T1000 (cell line): Measurements from ENCODE around the gene CLDN9.

Source experiments
- DNase-seq: peaks from one replicate; lab custom pipeline; 2025; ENCODE audit warnings: mixed read lengths; lab: John Stamatoyannopoulos, UW

Gene CLDN9

DNA sequence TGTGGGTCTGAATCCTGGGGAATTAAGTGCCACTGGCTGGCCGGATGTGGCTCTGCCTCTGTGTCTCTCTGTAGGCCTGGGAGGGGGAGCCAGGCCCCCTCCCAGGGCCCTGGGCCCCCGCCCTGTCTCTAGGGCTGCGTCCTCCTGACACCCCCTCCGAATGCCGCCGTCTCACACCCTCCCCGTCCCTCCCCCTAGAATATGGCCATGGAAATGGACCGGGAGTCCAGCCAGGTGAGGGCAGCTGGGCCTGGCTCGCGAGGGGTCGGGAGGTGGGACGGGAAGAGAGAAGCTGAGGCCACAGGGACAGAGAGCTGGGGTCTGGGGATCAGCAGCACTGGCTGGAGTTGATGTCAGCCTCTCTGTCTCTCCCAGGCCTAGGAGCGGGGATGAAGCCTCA is 16.4 kb upstream of the CLDN9 start:
- DNase-seq, result no peak

DNA sequence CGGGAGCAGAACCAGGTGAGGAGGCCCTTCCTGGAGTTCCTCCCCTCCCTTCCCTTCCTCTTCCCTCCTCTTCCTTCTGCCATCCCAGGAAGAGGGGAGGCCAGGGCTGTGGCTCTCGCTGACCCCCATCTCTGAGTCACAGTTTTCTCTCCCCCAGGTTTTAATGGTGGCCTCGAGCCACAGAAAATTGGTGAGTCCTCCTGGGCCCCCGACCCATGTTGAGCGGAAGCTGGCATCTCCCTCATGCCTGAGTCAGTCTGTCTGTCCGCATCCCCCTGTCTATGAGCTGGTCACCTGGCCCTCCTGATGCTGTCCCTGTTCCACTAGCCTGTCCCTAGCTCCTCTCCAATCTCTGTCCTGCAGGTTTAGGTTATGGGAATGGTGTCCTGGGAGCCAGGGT is 12.8 kb upstream of the CLDN9 start:
- no peak for DNase-seq

DNA sequence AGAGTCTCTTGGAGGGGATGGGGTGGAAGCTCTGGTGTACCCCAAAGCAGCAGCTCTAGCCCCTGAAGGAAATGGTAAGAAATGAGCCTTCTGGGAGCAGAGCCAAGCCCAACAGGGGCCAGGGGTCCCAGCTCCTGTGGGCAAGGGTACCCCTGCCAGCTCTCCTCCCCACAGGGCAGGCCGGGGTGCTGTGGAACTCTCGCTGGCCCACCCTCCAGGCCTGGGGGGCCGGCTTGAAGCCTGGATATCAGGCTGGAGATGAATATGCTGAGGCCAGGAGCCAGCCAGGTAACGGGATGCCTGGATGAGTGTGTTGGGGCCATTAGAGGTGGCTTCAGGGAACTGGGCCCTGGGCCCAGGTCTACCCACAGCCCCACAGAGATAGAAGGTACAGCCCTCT is 12.2 kb upstream of the CLDN9 start:
- DNase-seq, result no peak

DNA sequence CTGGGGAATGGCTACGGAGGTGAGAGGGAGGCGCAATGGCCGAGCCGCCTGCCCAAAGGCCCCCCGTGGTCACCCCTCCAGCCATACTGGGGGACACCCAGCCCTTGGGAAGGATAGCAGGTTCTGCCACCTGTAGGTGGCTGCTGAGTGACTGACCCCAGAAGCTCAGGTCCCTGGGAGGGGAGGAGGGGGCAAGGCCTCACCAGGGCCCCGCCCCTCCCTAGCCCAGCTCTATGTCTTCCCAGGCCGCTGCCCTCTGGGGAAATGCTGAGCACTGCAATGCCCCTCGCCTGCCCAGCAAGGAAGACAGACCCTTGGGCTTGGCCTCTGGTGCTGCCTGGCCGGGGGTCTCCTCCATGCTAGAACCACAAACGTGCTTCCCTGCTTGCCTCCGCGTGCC is 11.4 kb upstream of the CLDN9 start:
- no peak for DNase-seq

DNA sequence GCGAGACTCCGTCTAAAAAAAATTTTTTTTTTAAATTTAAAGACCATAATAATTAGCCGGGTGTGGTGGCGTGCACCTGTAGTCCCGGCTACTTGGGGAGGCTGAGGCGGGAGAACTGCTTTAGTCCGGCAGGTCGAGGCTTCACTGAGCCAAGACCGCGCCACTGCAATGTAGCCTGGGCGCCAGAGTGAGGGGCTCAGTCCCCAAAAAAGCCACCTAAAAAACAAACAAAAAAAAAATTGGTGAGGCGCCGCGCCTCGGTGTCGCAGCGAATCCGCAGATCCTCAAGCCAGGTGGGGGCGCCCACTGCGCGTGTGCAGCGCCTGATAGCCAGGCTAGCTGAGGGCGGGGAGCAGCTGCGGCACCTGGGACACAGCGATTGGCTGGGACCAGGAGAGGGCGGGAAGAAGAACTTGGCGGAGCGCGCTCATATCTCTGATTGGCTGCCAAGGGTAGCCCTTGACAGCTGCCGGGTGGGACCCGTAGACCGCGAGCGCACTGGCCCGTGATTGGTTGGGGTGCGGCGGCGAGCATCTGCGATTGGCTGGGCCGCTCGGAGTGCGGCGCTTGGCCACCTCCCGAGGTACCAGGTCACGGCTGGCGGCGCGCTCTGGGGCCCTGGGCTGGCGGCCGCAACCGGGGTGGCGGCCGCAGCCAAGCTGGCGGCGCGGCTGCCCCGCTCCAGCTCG is 9.0 kb upstream of the CLDN9 start:
- peak; percentile 96 for DNase-seq

DNA sequence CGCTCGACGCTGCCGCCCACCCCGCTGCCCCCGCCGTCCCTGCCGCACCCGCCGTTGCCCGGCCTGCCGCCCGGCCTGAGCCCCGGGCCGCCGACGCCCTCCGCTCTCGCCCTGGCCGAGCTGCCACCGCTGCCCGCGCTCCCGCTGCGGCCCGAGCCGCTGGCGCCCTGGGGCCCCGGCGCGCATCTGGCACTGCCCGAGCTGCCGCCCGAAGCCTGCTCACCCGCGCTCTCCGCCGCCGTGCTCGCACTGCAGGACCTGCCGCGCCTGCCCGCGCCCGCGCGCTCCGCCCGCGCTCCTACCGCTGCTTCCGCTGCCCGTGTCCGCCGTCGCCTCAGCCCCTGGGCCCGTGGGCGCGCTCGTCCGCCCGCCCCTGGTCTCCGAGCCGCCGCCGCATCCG is 8.4 kb upstream of the CLDN9 start:
- no peak for DNase-seq

DNA sequence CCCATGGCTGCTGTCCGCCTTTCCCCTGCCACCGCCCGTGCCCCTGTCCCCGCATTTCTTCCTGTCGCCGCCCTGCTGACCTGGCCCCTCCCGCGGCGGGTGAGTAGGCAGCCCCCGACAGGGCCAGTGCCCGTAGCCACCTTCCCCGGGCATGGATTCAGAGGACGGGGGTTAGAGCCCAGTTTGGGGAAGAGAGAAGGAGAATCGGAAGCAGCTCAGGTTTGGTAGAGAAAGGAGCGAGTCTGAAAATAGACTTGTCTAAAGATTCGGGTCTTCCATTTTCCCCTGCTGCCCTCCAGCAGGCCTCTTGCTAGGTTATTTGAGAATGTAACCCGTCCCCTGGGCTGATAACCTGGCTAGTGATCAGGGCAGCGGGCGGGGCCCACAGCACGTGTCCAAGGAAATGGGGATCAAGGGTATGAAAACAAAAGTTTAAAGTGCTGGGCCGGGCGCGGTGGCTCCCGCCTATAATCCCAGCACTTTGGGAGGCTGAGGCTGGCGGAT is 7.9 kb upstream of the CLDN9 start:
- DNase-seq, result no peak

DNA sequence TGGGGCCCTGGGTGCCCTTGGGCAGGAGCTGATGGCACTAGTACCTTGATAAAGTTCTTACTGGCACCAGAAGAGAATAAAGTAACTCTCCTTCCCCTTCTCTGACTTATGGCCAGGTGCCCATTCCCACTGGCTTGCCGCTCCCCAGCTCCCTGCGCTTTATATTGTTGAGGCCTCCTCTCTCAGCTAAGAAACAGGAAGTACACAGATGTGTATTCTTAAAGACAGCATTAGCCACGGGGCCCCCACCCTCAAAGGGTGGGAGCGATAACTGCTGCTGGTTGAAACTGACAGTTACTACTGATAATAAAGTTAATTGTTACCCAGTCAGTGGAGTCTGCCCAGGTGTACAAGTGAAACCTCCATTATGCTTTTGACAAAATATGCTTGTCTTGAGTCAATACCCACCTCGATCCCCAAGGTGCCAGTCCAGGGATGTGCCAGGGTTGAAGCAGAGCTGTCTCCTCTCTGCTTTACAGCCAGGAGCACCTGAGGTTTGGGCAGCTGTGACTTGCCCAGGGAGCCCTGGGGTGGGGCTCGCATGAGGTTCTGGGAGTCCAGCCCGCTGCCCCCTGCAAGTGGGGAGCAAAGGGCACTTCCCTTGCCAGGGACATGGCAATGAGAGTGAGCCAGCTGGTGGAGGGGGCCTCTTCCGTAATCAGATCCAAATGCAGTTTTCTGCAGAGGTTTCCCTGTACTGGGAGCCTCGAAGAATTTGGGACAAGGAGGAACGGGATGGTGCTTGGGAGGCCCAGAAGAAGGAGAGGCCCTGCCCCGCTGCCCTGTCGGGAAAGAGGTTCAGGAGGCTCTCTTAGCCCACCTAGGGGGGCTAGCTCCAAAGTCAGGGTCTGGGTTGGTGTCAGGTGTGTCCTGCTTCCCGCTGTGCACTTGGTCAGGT is 5.4 kb upstream of the CLDN9 start:
- no peak for DNase-seq

DNA sequence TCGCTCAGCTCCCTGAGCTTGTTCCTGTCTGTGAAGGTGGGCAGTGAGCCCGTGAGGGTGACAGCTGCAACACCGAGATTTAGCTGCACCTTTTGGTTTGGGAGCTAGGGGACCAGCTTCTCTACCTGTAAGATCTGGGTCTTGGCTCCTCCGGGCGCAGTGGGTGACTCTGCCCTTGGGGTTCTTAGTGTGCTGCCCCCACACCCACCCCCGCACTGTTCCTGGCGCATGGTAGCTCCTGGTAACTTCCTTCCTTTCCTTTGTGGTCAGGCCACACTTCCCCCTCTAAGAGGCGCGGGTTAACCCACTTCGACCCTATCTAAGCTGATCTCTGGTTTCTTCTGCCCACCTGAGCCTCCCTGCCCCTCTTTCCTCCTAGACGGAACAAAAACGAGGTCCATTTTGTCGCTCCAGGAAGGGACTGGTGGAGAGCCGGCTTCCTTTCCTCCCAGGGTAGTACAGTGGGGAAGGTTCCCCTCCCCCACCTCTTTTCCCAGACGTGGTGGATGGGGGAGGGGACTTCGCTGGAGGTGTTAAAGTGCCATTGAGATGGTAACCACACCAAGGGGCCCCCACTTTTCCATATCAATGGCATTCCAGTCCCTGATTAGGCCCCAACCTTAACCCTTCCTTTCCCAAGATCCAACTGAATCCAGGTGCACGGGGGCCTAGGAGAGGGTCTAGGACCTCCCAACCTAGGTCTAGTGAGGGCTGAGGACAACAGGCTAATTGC is 4.6 kb upstream of the CLDN9 start:
- DNase-seq, result no peak

DNA sequence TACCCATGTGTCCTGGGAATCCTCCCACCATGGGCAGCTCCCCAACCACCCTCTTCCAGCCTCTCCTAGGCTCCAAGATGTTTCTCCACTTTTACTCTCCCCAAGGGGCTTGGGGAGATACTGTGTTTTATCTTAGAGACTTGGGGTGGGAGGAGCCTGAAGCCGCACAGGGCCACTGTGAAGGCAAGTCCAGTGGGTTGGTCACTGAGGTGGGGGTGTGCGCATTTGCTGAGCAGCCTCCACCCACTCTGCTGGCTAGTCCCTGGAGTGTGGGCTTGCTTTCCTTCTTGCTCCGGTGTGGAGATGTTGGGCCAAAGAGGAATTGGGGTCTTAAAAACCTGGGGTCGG is 4.1 kb upstream of the CLDN9 start:
- DNase-seq, result no peak

DNA sequence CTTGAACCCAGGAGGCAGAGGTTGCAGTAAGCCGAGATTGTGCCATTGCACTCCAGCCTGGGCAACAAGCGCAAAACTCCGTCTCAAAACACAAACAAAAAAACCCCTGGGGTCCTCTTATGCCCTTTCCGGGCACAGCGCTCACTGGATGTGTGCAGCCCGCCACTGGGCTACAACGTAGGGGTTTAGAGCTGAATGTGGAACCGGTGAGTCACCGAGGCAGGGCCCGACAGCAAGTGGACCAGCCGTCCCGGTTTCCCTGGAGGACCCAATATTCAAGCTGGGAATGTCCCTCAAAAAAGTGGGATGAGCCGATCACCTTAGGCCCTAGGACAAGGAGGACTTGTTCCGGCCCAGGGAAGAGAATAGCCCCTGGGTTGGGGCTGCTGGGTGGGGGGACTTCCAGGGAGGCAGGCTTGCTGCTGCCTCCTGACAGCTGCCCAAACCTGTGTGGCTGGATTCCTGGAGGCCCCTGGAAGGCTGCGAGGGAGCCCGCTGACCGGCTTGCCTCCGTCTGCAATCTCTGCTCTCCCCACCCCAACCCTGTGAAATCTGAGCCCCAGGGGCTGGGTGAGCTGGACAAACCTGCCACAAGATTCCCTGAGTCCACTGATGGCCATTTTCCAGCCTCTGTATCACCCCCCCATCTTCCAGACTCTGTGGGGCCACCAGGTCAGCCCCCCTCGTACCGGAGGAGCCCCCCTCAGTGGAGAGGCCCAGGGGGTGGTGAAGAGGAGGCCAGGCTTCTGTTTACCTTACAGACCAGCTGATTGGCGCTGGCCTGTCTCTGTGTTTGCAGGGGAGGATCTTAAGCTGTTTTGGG is 2.9 kb upstream of the CLDN9 start:
- no peak for DNase-seq

DNA sequence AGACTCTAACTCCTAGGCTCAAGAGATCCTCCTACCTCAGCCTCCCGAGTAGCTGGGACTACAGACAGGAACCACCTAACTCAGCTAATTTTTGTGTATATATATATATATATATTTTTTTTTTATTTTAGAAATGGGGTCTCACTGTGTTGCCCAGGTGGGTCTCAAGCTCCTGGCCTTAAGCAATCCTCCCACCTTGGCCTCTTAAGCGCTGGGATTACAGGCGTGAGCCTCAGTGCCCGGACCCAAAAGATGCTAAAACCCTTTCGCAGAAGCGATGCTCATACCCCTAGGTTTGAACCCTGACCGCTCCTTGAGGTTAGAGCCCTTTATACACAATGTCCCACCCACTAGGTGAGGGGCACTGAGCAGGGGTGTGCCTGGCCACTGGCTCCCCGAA is 2.2 kb upstream of the CLDN9 start:
- DNase-seq, result no peak

DNA sequence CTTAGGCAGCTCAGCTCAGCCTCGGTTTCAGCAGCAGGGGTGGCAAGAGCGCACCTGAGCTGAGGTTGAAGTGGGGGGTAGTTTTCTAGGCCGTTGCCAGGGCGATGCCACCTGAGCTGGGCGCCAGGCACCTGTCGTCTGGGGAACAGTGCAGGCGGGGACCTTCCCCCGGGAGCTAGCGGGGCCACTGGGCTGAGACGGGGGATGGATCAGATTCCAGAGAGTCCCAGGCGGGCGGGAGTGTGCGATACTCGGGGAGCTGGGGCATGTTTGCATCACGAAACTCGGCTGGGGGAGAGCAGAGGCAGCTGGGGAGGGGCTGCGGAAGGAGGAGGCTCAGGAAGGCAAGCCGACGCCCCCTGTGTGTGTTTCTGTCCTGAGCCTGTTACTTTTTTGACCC is 477 bp upstream of the CLDN9 start:
- DNase-seq, result no peak

DNA sequence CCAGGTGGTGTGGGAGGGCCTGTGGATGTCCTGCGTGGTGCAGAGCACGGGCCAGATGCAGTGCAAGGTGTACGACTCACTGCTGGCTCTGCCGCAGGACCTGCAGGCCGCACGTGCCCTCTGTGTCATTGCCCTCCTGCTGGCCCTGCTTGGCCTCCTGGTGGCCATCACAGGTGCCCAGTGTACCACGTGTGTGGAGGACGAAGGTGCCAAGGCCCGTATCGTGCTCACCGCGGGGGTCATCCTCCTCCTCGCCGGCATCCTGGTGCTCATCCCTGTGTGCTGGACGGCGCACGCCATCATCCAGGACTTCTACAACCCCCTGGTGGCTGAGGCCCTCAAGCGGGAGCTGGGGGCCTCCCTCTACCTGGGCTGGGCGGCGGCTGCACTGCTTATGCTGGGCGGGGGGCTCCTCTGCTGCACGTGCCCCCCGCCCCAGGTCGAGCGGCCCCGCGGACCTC is 798 bp downstream of the CLDN9 start:
- no peak for DNase-seq

DNA sequence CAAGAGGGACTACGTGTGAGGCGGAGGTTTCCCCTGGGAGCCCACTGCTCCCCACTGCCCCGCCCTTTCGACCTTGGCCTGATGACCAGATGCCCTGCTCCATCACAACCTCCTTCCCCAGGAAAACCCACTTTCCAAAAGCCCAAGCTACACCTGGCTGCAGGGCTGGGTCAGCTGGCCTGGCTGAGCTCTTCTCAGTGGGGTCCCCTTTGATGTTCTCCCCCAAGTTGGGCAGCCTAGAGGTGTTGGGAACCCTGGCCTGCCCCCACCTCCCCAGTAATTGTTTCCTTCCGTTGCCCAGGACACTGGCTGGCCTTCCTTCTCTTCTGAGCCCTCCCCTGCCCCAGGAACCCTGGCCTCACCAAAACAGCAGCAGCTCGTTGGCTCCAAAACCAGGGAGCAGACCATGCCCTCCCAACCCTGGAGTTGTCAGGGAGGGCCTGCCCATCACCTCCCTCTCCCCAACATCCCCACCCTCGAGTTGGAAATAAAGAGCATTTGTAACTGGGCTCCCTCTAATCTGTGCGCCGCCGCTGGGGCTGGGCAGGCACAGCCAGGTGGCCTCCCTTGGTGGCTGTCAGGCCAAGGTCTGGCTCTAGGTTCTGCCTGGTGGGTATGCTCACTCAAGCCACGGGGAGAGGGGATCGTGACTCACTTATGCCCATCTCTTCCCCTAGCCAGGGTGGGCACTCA is 1.4 kb downstream of the CLDN9 start:
- DNase-seq, result no peak

DNA sequence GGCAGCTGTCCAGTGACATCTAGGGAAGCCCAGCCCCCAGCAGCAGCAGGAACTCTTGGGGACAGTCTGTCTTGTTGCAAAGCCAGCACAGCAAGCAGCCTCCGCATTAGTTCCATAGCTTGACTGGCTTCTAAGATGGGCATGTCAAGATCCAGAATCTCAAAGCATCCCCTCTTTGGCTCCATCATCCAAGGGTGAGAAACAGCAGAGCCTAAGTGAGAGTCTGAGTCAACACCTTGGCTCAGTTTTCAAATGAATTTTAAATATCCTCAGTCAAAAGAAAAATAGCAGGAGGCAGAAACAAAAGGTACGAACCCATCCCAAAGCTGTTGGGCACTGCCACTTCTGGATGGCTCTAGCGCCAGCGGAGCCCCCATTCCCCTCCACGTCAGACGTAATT is 2.2 kb downstream of the CLDN9 start:
- DNase-seq, result no peak

DNA sequence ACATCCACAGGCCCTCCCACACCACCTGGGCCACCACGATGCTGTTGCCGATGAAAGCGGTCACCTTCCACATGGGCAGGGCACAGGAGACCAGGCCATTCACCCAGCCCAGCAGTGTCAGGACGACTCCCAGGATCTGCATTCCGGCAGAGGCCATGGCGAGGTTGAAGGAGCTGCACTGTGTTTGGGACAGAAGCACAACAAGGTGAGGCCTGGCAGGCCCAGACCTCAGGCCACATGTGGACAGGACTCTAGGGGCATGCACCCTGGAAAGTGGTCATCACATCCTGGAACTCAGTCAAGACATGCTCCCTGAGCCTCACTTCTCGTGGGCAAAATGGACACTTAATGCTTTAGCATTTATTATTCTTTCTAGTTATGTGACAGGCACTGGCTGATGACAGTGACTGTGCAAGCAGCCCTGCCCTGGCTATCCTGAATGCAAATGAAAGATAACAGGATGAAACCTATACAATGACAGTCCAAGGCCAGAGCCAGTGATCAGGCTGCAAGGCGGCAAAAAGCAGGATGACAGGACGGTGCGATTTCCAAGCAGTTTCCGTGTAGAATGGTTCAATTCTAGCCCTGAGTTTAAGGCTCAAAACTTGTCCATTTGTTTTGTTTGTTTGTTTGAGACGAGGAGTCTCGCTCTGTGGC is 3.3 kb downstream of the CLDN9 start:
- no peak for DNase-seq

DNA sequence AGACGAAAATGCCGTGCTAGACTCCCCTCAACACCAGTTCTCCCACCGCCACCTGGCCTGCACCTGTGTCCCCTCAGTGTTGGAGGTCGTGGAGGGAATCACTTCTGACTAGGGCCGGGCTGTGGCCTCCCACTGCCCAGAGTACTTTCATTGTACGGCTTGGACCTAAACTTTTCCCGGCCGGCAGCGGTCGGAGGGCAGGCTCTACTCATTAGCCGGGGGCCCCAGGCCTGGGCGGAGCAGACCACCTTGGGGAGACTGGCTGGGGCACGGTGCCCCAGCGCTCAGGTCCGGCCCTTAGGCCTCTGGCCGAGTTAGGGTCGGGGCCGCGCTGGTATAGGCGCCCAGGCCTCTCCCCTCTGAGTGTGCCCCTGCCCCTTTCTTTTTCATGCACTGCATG is 4.6 kb downstream of the CLDN9 start:
- no peak for DNase-seq

DNA sequence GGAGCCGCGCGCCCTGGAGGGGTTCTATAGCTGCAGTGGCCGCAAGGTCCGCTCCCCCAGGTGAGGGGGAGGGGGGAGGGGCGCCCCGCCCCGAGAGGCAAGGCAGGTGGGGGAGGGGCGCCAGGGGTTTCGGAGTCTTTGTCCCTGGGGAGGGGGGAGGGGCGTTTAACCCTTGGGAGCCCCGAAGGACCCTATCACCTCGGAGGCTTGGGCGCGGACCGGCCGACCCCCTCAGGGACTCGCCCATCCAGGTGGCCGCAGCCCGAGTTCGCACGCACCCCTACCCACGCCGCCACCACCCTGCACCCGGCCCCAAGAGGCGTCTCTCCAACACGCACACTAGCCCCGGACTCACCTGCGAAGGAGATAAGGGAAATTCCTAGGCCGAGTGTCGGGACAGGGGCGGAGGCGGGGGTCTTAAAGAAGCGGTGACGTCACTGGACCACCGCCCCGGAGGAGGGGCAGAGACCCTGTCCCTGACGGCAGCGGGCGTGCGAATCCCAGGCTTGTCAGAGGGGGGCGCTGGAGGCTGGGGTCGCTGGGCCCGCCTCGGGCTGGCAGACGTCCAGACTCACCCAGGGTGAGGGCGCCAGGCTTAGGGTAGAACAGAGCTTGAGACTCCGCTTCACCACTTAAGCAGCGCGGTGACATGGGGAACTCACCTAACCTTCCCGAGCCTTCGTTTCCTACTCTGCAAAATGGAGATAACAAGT is 5.2 kb downstream of the CLDN9 start, which contains the start of gene CLDN6:
Gene CLDN6 (minus strand): TSS at position 390 of the 713 bp plus-strand sequence. CDS start 2,162 bp downstream, outside the sequence.
- no peak for DNase-seq
